NCI-H1436 treated with DMSO at 0.1 percent for 48 hours (cell line): ENCODE results near the gene IFITM5.
"Not testable (repeated sequence)": the region's sequence is repeated elsewhere in the genome, so short reads cannot be mapped to it uniquely, and the experiment has no call there.

Experiments used
- DNase-seq: peaks from one replicate; lab custom pipeline; 2025; lab: John Stamatoyannopoulos, UW

IFITM5 gene

DNA sequence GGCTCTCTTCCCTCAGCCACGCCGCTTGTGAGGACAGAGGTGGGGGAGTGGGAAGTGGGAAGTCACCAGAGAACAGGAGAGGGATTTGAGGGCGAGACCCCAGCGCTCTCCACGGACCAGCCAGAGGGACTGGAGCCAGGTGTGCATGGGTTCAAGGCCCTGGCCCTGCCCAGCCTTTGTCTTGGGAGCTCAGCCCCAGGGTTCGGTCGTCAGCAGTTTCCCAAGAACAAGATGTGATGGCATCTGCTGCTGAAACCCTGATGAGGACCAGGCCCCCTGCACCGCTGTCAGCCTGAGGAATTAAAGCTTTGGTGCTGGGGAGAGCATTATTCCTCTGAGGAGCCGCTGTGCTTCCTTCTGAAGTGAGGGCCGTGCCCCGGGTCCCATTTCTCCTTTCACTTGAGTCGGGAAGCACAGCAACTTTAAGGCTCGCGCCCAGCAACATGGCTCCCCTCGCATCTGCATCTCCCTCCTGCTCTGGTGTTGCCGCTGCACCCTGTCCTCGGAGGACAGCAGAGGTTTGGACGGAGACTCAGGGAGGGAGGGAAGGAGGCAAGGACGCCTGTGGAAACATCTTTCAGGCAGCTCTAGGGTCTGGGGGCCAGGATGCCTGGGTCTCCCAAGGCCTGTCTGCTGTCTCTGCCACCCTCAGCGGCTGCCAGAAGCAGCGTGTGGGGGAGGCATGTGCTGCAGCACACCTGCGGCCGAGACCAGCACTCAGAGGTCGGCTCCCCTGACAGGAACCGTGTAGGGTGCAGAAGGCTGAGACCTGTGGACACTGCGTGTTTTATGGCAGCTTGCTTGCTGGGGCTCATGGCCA lies 3.8 kb downstream of the IFITM5 start:
- DNase-seq = no peak

DNA sequence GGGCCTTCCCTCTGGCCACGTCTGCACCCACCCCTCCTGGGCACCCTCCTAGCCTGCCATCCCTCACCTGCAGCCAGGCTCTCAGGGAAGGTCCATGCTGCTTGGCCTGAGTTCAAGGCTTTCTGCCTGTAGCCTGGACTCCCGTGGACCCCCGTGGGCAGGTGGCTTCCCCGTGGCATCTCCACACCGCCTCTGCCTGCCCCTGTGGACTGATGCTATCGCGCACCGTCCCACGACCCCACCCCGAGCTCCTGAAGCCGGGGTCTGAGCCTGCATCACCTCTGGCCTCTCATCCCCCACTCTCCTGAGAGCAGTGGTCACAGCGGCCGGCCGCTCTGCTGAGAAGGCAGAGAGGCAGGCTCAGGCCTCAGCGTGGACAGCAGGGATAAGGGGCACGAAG lies 4.5 kb downstream of the IFITM5 start:
- no peak for DNase-seq

DNA sequence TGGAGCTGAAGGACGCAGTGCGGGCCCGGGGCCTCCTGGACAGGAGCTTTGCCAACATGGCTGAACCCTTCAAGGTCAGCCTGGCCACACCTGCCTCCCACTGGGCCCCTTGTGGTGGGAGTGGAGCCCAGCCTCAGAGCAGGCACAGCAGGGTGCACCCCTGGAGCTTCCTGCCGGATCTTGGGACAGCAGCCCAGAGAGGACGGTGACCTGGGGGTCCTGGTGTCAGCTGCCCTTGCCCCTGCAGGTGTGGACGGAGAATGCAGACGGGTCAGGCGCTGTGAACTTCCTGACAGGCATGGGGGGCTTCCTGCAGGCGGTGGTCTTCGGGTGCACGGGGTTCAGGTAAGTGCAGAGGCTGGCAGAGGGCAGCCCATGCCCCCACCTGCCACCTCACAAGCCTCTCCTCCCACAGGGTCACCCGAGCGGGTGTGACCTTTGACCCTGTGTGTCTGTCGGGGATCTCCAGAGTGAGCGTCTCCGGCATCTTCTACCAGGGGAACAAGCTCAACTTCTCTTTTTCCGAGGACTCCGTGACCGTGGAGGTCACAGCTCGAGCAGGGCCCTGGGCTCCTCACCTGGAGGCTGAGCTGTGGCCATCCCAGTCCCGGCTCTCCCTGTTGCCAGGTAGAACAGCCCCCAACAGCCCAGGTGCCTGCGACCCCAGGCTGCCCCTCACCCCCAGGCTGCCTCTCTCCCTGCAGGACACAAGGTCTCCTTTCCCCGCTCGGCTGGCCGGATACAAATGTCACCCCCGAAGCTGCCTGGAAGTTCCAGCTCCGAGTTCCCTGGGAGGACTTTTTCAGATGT lies 5.3 kb downstream of the IFITM5 start:
- no peak for DNase-seq

DNA sequence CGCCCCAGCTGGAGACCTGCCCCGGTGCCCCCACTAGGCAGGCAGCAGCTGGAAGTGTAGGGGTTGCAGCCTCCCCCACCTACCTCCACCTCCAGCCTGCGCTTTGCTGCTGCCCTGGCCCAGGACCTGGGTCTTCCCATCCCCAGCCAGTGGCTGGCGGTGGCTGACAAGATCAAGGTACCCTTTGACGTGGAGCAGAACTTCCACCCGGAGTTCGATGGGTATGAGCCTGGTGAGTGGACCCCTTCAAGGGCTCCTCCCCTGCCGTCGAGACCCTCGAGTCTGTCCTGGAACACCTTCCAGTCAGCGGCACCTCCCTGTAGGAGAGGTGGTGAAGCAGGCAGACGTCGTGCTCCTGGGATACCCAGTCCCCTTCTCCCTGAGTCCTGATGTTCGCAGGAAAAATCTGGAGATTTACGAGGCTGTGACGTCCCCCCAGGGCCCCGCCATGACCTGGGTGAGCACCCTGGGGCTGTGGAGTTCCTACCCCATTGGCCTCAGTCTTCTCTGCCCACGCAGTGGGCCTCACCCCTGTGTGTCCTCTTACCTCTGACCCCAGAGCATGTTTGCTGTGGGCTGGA lies 6.0 kb downstream of the IFITM5 start:
- DNase-seq = no peak

DNA sequence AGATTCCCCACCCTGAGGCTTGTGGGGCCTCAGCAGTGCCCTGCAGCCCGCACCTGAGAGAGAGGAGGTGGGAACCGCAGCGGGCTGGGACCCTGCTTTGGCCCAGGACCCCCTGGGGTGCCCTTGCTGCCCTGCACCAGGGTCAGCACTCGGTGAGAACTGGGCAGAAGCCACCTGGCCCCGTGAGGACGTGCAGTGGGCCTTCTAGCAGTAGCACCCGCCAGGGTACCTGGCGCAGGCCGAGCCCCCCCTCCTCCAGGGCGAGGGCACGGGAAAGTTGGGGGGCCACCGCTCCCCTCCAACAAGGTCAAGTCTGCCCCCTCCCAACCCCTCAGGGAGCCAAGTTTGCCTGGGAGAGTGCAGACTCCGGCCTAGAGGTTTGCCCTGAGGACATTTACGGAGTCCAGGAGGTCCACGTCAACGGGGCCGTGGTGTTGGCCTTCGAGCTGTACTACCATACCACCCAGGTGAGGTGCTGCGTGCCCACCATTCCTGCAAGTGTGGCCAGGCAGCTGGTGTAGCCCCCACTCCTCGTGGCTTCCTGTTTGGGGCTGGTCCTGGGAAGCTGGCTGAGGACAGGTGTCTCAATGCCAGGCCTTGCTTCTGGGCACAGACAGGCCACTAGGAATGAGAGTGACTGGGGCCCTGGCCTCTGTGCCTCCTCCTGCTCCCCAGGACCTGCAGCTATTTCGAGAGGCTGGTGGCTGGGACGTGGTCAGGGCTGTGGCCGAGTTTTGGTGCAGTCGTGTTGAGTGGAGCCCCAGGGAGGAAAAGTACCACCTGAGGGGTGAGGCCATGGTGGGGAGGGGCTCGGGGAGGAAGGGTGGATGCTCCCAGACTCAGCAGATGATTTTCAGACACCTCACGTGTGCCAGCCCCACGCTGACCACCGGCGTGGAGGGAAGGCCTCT lies 6.9 kb downstream of the IFITM5 start:
- no peak for DNase-seq

DNA sequence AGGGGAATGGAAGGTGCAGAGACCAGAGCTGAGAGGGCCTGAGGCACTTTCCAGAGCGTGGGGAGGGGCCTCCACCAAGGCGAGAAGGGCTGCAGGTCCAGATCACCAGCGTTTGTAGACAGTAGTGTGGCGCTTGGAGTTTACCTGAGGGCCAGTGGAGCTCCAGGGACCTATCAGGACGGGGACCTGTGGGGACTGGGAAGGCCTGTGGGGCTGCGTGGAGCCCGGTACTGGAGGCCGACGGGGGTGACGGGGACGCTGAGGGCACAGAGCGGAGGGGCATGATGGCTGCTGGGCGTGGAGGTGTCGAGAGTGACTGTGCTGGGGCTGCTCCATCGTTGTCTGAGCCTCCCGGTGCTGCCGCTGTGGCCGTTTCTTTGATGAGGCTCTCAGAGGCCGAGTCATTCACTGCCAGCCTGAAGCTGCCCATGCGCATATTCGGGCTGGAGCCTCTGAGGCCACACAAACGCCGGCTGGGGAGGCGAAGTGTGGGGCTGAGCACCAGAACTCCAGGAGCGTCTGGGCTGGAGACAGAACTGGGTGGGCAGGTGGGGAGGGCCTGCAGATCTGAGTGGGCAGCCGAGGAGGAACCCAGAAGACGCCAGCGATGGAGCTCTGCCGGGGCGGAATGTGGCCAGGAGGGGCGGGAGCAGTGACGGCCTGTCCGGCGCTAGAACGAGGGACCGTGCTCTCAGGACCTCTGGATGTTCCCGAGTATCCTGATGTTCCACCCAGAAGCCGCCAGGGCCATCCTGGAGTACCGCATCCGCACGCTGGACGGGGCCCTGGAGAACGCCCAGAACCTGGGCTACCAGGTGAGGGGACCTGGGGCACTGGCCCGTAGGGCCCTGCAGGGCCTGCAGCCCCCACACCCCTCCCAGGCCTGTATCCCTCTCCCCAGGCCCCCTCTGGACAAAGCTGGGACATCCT lies 7.8 kb downstream of the IFITM5 start:
- DNase-seq = no peak

DNA sequence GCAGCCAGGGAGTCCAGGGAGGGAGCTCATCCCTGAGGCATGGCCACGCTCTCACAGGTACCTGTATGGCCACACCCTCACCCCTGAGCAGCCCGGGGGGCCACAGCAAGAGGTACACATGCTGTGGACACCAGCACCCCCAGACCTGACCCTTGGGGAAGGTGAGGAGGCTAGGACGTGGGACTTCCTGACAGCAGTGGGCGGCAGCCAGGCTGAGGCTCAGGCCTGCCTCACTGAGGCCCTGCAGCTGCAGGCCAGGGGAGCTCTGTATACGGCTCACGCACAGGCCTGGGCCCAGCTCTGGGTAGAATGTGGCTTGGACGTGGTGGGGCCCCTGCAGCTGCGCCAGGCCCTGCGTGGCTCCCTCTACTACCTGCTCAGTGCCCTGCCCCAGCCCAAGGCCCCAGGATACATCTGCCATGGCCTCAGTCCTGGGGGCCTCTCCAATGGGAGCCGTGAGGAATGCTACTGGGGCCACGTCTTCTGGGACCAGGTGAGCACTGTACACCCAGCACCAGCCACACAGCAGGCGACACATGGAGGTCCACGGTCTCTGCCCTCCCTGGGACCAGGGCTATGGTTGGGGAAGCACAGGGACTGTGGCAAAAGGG lies 8.6 kb downstream of the IFITM5 start:
- no peak for DNase-seq

DNA sequence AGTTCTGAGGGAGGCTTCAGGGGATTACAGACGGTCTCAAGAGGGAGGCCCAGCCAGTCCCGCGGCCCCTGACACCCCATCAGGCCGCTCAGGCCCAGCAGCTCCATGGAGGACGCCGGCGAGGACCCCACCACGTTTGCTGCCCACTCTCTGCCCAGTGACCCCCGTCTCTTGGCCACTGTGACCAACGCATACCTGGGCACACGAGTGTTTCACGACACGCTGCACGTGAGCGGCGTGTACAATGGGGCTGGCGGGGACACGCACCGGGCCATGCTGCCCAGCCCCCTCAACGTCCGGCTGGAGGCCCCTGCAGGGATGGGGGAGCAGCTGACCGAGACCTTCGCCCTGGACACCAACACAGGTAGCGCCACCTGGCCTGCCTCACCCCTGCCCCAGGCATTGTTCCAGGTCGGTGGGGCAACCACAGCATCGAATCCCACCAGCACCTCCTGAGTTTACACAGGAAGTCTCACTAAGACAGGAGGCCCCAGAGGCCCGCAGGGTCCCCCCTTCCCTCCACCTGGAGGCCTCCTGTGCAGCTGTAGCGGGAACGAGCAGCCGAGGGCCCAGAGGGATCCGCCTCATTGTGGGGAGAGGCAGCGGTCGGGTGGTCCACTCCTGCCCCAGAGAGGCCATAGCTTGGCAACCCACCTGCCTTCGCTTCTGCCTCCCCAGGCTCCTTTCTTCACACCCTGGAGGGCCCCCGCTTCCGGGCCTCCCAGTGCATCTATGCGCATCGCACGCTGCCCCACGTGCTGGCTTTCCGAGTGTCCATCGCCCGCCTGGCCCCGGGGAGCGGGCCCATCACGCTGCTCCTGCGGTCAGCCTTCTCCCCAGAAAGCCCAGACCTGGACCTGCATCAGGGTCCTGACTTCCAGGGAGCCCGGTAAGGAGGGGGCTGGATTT lies 9.4 kb downstream of the IFITM5 start:
- no peak for DNase-seq

DNA sequence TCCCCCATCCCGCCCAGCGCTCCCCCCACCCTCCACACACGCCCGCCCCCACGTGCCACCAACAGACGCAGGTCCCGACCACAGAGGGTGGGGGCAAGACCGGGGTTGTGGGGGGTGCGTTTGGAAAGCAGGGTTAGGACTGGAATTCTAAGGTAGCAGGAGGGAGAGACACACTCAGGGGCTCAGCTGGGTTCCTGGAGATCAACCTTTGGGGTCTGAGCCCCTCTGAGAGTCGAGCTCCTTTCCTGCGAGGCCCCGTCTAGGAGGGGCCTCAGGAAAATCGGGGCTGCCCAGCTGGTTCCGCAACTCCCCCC lies 10.0 kb downstream of the IFITM5 start:
- no peak for DNase-seq

DNA sequence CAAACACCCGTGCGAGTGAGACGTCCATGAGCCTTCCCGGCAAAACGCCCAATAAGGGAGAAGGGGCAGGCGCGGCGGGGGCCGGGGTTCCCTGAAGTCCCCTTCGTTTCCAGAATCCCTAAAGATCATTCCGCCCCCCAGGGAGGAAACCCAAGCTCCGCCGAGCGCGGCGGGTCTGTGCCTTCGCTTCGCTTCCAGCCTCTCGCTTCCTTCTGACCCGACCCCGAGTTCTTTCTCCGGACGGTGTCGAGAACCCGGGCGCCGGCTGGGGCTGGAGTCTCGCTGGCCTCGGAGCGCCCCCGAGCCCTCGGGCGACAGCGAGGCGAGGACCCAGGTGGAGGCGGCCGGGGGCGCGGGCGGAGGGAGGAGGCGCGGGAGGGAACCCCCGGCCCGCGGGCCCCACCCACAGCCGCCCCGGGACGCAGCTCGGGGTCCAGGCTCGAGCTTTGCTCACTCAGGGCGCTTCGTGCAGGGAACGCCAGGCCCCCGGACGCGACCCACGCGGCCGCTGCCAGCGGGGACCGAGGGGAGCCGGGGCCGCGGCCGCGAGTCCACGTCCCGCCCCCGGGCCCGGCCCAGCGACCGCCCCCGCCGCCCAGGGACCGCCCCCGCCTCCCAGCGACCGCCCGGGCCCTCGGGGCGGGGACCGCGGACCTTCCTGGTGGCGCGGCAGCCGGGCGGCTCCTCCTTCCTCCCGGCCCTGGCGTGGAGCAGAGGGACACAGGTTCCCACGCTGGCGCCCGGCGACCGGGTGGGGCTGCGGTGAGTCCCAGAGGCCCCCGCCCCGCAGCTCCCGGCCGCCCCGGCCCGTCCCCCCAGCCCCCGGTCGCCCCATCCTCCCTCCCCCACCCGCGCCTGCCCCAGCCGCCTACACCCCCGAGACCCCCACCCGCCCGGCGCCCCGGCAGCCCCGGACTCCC lies 10.6 kb downstream of the IFITM5 start, which contains the start of gene PGGHG:
PGGHG (plus strand) TSS at position 649 of the 920 bp plus-strand sequence. CDS start 691 bp downstream, outside the sequence.
- no peak for DNase-seq

DNA sequence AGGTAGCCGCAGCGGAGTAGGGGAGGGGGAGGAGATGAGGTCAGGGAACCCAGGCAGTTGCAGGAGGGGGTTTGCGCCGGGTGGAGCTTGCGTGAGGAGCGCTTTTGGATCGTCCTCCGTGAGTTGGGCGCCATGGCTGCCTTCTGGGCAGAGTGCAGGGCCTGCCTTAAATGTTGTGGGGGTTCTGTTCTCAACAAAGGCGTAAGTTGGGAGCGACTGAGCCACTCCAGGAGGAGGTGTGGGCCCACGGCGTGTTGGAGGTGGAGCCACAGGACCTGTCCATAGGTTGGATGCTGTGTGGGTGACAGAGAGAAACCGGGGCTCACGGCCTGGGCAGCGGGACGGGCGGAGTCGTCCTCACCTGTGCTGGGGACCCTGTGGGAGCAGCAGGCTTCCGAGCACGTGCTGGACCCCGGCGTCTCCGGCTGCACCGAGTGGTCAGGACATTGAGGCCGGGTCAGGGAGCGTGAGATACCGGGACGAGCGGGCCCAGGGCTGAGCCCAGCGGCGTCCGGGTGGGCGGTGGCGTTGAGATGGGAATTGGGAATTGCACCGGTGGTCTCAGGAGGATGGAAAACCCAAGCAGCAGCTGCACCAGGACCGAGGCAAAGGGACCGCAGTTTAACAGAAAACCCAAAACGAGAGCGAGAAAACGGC lies 11.4 kb downstream of the IFITM5 start:
- DNase-seq = no peak

DNA sequence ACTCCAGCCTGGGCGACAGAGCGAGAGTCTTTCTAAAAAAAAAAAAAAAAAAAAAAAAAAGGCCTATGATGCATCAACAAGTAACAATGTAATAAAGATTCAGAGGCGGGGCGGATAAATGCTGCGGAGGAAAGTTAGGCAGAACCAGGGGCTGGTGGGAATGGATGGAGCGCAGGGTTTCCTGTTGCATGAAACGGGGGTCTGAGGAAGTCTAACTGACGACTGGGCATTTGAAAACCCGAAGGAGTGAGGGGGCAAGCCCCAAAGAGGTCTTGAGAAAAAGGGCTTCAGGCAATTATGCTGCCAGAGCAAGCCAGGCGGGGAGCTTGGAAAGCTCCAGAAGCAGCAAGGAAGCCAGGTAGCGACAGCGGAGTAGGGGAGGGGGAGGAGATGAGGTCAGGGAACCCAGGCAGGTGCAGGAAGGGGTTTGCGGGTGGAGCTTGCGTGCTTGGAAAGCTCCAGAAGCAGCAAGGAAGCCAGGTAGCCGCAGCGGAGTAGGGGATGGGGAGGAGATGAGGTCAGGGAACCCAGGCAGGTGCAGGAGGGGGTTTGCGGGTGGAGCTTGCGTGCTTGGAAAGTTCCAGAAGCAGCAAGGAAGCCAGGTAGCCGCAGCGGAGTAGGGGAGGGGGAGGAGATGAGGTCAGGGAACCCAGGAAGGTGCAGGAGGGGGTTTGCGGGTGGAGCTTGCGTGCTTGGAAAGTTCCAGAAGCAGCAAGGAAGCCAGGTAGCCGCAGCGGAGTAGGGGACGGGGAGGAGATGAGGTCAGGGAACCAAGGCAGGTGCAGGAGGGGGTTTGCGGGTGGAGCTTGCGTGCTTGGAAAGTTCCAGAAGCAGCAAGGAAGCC lies 12.1 kb downstream of the IFITM5 start:
- DNase-seq = not testable (repeated sequence)

DNA sequence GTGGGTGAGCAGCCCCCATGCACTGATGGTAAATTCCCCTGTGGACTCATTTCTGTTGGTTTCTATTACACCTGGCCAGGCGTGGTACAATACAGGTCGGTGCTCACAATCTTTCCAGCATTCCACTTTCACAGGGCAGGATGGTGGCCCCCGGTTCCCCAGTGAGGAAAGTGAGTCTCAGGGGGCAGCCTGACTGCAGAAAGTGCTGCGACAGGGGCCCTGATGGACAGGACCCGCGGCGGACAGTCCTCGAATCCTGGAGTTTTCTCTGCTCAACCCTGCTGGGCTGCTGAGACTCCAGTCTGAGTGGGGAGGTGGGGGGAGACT lies 13.5 kb downstream of the IFITM5 start:
- no peak for DNase-seq

DNA sequence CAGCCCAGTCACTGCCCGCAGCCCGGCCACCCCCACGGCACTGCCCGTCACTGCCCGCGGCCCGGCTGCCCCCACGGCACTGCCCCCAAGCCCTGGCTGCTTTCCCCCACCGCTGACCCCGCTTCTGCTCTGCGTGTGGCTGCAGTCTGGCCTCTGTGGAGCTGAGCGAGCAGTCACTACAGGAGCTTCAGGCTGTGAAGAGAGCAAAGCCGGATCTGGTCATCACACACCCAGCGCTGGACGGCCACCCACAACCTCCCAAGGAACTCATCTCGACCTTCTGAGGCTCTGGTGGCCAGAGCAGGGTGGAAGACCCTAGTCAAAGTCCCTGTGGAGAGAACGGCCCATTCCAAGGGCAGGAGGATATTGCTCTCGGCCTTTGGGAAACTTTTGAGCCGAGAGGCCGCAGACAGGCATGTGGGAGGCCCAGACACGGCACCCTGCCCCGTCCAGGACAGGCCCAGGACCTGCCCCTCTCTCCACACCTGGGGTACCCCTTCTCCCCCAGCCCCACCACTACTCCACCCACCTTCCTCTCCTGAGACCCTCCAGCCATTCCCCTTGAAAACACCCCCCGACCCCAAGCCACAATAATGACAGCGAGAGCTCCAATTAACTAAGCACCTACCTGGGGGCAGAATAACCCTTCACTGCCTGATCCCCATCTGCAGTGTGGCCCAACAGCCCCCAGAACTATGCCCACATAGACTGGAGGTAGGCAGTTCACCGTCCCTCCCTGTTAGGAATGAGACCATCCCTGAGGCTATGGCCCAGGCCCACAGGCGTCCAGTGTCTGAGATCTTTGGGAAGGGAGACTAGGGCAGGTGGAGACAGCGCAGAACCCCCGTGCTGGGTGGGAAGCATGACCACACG lies 14.1 kb downstream of the IFITM5 start:
- DNase-seq = no peak

DNA sequence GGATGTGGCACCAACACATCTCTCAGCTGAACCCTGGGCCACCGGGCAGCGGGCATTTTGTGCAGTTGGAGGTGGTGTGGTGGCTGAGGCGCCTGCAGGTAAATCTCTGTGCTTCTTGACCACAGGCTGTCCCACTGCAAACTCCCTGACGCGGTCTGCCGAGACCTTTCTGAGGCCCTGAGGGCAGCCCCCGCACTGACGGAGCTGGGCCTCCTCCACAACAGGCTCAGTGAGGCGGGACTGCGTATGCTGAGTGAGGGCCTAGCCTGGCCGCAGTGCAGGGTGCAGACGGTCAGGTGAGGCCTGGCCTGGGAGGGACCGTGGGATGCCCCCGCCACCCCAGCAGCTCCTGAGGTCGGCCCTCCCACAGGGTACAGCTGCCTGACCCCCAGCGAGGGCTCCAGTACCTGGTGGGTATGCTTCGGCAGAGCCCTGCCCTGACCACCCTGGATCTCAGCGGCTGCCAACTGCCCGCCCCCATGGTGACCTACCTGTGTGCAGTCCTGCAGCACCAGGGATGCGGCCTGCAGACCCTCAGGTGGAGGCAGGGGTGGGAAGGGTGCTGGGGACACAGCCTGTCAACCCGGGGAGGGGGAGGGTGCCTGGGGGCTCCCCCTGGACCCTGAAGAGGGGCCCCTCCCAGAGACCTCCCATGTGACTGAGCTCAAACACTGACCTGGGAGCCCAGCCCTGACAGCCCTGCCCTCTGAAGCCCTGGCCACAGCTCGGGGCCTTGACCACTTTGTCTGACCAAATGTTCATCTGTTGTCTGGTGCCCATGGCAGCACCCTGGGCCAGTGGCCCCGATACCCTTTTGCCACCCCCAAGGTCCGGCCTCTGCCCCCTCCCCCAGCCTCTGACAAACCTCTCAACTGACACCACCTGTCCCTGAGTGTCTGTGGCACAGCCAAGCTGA lies 15.0 kb downstream of the IFITM5 start:
- DNase-seq = no peak
